ENCODE results near the gene PTGIR. TPM values are rescaled to one million over a fixed set of nuclear protein-coding genes. Genes with fewer than 3 reads are reported as not detected.

The PTGIR gene
- polyA plus RNA-seq, 1 experiment, result 27.8 TPM

- TF ChIP-seq CTCF (IDR thresholded peaks at IDR 0.05; ENCODE audit: insufficient read depth, low read depth, low read length), result no peak
- DNase-seq (ENCODE audit: low read depth), result no peak
- POLR2A ChIA-PET, result no interaction called here
- CTCF ChIA-PET, result interaction anchor here (0.9 to 22.7 kb wide), 6 partner anchors 12 to 89 kb away, joined by 3 to 347 read pairs (median 4); partner anchors contain the start of gene DACT3
- Histone ChIP-seq H3K36me3 (ENCODE audit: control insufficient read depth, insufficient read depth, low read length) (peaks cover 16% of the 10 kb centered on the region), H3K4me3 (ENCODE audit: low read depth, low read length) (peak overlapping the region; percentile 99), H3K27me3 (ENCODE audit: control insufficient read depth, insufficient read depth, low read length) (peaks cover 1% of the 10 kb centered on the region; the same call in 1 of the 2 replicates)
These were observed 22.3 kb downstream of the PTGIR start for GRCh38 chr19:46602392-46603194.

- CTCF ChIA-PET, result interaction anchor here (0.9 to 22.7 kb wide), 11 partner anchors 13 to 127 kb away, joined by 3 to 347 read pairs (median 4); partner anchors contain the start of gene DACT3
- no peak for DNase-seq (ENCODE audit: low read depth)
- H3K27me3 ChIP-seq (ENCODE audit: control insufficient read depth, insufficient read depth, low read length), result peaks cover 1% of the 10 kb centered on the region; the same call in 1 of the 2 replicates
- no peak for TF ChIP-seq CTCF (IDR thresholded peaks at IDR 0.05; ENCODE audit: insufficient read depth, low read depth, low read length)
- H3K4me3 ChIP-seq (ENCODE audit: low read depth, low read length), result peak within 1 kb of the TSS; percentile 99
- POLR2A ChIA-PET, result no interaction called here
- peaks cover 6% of the 10 kb centered on the region for H3K36me3 ChIP-seq (ENCODE audit: control insufficient read depth, insufficient read depth, low read length)
These were observed 23.3 kb downstream of the PTGIR start, which contains the start of gene CALM3 for GRCh38 chr19:46601318-46602224. Gene CALM3 (plus strand): TSS chr19:46601330. CDS start chr19:46601435, 105 bp downstream.

DNA sequence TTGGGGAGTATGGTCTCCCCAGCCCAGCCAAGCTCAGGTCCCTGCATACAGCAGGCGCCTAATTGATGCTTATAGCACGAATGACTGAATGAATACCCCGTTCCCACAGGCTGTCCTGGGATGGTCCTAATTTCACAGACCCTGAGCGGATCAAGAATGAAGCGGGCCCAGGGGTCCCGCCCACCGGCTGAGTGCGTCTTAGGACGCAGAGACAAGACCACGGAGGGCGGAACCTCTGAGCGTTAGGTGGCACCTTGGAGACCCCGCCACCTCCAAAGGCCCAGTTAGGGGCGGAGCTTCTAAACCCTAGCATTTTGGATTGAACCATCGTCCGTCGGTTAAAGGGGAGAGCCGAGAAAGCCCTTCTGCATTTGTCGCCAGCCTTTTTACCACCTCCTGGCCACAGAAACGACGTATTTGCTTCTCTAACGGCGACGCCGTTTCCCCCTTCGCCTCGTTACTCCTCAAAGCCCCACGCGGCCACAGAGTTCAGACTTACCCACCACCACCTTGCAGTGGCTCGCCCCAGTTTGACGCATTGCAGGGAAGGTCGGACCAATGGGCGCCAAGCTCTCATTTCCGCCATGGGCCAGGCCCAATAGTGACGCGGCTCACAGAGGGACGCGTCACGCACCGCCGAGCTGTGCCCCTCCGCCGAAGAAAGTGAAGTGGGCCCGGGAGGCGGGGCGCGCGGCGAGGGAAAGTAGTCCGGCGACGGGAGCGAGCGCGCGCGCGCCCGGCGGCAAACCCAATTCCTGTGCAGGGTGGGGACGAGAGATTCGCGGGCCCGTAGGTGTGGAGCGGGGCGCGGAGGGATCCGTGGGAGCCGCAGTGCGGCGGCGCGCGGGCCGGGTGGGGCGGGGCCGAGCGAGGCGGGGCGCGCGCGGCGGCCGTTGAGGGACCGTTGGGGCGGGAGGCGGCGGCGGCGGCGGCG is 24.2 kb downstream of the PTGIR start:
- POLR2A ChIA-PET, result interaction anchor here (0.6 kb wide), 2 partner anchors 144 to 240 kb away, joined by 9 to 10 read pairs; no protein-coding TSS in a partner anchor
- H3K27me3 ChIP-seq (ENCODE audit: control insufficient read depth, insufficient read depth, low read length), result peaks cover 1% of the 10 kb centered on the region; the same call in 1 of the 2 replicates
- H3K36me3 ChIP-seq (ENCODE audit: control insufficient read depth, insufficient read depth, low read length), result peaks cover under 1% of the 10 kb centered on the region
- H3K4me3 ChIP-seq (ENCODE audit: low read depth, low read length), result peak overlapping the region; percentile 99
- no peak for TF ChIP-seq CTCF (IDR thresholded peaks at IDR 0.05; ENCODE audit: insufficient read depth, low read depth, low read length)
- peak; percentile 70 for DNase-seq (ENCODE audit: low read depth)
- CTCF ChIA-PET, result interaction anchor here (0.6 to 22.7 kb wide), 12 partner anchors 12 to 128 kb away, joined by 3 to 347 read pairs (median 4); partner anchors contain the start of genes DACT3 and GNG8

DNA sequence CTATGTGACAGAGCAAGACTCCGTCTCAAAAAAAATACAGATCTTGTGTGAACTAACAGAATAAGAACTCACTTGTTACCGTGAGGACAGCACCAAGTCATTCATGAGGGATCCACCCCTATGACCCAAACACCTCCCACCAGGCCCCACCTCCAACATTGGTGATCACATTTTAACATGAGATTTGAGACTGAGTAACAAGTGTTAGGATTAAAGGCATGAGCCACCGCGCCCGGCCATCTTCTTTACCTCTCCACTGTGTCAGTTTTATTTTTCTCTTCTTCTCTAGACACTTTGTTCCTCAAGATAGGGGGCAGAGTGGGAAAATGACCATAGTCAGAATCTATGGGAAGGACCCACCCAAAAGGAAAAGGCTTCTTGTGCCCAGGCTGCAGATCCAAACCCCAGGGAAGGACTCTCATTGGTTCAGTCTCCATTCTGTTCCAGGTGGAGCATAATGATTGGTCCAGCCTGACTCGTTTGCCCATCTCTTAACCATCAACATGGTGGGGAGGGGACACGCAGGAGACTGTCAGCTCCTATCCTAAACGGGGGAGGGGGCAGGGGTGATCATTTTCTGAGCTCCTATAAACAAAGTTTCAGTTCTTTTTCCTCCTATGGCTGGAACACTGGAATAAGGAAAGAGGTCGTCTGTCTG is 25.0 kb downstream of the PTGIR start:
- peaks cover 1% of the 10 kb centered on the region; the same call in 1 of the 2 replicates for H3K27me3 ChIP-seq (ENCODE audit: control insufficient read depth, insufficient read depth, low read length)
- ChIA-PET CTCF (interaction anchor here (0.6 to 22.7 kb wide), 8 partner anchors 11 to 71 kb away, joined by 3 to 347 read pairs (median 4); partner anchors contain the start of genes DACT3 and GNG8), POLR2A (interaction anchor here (0.6 kb wide), 1 partner anchor 145 kb away, joined by 9 read pairs; no protein-coding TSS in a partner anchor)
- no peak for TF ChIP-seq CTCF (IDR thresholded peaks at IDR 0.05; ENCODE audit: insufficient read depth, low read depth, low read length)
- H3K4me3 ChIP-seq (ENCODE audit: low read depth, low read length), result peak overlapping the region; percentile 99
- no peak for DNase-seq (ENCODE audit: low read depth)
- no peaks in the 10 kb centered on the region for H3K36me3 ChIP-seq (ENCODE audit: control insufficient read depth, insufficient read depth, low read length)

Data from BJ (cell line).